GM19452 (cell line): Measurements from ENCODE around the gene PPIP5K1.
"Not testable (repeated sequence)": the region's sequence is repeated elsewhere in the genome, so short reads cannot be mapped to it uniquely, and the experiment has no call there.

Source experiments
- ATAC-seq: cut with Tn5 transposase; IDR thresholded peaks from one replicate; pipeline ENCODE4 v1.9.1; 2021; ENCODE audit not compliant: unreplicated experiment

Gene PPIP5K1

DNA sequence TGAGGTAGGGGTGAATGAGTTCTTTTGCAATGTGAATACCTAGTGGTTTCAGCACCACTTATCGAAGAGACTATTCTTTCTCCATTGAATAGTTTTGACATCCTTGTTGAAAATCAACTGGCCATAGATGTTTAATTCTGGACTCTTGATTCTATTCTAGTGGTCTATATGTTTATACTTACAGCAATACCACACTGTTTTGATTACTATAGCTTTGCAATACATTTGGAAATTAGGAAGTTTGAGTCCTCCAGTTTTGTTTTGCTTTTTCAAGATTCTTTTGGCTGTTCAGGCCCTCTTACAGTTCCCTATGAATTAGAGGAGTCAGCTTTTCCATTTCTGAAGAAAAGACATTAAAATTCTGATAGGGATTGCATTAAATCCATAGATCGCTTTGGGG is 42.5 kb downstream of the PPIP5K1 start:
- ATAC-seq = no peak

DNA sequence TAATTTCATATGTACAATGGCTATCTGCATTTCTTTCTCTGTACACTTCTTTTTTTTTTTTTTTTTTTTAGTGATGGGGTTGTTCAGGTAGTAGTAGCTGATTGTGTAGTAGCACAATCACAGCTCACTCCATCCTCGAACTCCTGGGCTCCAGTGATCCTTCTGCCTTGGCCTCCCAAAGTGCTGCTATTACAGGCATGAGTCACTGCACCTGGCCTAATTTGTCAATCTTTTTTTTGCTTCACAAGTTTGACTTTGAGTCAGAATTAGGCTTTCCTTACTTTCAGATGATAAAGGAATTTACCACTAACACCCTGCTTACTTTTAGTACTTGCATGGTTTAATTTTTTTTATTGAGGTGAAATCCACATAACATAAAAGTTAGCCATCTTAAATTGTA is 44.6 kb downstream of the PPIP5K1 start:
- ATAC-seq = no peak

DNA sequence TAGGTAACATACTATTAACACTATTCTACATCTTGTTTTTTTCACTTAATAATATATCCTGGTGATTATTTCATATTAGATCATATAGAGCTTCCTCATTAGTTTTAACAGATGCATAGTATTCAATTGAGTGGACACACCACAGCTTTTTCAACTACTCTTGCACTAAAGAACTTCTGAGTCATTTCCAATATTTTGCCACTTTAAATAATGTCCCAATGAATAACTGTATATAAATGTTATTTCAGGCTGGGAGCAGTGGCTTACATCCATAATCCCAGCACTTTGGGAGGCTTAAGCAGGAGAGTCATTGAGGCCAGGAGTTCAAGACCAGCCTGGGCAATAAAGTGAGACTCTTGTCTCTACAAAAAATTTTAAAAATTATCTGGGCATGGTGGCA is 45.7 kb downstream of the PPIP5K1 start:
- ATAC-seq = no peak

DNA sequence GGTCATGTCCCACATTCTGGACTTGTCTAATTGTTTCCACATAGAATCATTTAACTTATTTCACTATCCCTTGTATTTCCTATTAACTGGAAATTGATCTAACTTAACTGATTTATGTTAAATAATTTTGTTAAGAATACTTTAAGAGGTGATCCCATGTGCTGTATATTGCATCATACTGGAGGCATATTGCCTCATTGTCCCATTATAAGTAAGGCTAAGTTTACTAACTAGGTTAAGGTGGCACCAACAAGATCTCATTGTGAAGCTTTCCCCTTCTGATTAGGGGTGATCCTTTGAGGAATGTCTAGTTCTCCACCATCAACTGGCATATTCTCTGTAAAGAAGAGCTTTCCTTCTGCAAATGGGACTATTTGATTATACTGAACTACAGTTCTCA is 48.2 kb downstream of the PPIP5K1 start:
- no peak for ATAC-seq

DNA sequence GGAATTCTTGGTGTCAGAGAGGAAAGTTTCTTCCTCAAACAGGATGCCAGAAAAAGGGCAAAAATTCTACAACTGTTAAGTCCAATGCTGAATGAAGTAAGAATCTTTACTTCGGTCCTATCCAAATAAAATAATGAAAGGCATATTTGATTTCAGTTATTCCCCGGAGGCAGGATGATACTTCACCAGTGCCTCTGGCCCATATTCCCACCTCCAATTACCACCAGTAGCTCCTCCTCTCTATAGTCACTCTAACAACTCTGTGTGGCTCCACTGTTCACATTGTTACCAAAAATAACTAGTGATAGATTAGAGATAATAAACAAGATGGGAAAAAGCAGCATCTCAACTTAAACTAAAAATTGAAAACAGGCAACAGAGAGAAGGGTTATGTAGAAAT is 51.9 kb downstream of the PPIP5K1 start:
- ATAC-seq = no peak

DNA sequence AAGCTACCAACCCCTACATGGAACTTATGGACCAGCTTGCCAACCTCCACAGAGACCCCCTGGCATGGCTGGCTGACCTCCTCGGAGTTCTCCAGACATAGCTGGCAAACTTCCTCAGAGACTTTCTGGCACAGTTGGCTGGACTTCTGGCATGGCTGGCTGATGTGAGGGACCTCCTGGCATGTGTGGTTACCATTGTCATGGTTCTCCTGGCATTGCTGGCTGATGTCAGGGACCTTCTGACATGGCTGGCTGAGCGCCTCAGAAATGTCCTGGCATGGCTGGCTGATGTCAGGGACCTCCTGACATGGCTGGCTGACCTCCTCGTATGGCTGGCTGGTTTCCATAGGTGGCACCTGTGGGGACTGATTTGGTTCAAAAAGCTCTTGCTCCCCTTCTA is 55.1 kb downstream of the PPIP5K1 start:
- ATAC-seq = no peak

DNA sequence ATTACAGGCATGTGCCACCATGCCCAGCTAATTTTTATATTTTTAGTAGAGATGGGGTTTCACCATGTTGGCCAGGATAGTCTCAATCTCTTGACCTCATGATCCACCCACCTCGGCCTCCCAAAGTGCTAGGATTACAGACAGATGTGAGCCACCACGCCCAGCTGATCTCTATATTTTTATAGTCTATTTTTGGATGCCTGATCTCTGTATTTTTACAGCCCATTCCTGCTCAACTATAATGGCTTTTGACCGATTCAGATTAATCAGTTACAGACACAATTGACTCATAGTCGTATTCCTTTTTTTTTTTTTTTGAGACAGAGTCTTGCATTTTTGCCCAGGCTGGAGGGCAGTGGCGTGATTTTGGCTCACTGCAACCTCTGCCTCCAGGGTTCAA is 57.2 kb downstream of the PPIP5K1 start:
- not testable (repeated sequence) for ATAC-seq

DNA sequence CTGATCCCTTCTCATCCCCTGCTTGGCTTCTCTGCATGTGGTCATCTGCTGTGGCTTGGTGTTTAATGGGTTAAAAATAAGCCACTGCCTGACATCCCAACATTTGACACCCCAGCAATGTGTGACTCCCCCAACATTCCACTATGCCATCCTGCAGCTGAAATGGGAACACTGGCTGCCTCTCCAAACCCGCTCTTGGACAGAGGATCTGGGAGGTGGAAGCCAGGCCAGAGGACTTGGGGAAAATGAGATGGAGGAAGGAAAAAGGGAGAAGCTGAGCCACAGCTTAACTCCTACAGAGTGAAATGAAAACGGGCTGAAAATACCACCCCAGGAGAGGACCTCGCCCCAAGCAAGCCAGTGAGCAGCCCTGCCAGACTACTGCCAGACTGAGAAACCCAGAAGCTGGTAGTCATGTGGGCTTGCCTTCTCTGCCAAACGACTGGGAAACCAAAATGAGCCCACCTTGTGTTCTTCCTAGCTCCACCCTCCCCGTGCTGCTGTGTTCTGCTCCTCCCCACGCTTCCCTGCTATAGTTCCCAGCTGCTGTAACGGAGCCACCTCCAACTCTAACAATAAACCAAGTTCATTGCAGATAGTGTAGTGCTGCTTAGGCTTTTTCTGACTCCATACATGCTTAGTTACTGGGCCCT is 58.9 kb downstream of the PPIP5K1 start:
- ATAC-seq = no peak

DNA sequence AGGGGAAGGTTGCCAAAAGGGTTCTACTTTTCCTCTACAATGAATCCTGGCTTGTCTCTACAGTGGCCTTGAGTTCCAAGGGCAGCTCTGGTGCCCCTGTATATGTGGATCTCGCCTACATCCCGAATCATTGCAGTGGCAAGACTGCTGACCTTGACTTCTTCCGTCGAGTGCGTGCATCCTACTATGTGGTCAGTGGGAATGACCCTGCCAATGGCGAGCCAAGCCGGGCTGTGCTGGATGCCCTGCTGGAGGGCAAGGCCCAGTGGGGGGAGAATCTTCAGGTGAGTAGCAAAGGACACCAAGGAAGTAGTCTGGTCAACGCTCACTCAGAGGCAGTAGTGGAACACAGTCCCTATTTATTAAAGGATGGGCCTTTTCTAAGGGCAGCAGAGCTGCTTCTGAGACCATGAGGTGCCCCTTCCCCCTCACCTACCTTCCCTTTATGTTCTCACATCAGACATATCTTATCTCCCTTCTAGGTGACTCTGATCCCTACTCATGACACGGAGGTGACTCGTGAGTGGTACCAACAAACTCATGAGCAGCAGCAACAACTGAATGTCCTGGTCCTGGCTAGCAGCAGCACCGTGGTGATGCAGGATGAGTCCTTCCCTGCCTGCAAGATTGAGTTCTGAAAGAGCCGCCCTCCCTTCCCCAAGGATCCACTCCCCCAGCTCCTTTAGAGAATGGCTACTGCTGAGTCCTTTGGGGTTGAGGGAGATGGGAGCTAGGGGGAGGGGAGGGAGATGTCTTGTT is 60.2 kb downstream of the PPIP5K1 start:
- no peak for ATAC-seq

DNA sequence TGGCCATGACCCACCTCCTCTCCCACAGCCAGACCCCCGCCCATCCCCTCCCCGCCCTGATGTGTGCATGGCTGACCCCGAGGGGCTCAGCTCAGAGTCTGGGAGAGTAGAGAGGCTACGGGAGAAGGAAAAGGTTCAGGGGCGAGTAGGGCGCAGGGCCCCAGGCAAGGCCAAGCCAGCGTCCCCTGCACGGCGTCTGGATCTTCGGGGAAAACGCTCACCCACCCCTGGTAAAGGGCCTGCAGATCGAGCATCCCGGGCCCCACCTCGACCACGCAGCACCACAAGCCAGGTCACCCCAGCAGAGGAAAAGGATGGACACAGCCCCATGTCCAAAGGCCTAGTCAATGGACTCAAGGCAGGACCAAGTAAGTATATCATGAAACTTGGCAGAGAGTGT is 60.9 kb downstream of the PPIP5K1 start:
- ATAC-seq = no peak

DNA sequence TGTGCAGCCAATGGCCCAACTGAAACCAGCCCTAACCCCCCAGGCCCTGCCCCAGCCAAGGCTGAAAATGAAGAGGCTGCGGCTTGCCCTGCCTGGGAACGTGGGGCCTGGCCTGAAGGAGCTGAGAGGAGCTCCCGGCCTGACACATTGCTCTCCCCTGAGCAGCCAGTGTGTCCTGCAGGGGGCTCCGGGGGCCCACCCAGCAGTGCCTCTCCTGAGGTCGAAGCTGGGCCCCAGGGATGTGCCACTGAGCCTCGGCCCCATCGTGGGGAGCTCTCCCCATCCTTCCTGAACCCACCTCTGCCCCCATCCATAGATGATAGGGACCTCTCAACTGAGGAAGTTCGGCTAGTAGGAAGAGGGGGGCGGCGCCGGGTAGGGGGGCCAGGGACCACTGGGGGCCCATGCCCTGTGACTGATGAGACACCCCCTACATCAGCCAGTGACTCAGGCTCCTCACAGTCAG is 61.4 kb downstream of the PPIP5K1 start:
- no peak for ATAC-seq

DNA sequence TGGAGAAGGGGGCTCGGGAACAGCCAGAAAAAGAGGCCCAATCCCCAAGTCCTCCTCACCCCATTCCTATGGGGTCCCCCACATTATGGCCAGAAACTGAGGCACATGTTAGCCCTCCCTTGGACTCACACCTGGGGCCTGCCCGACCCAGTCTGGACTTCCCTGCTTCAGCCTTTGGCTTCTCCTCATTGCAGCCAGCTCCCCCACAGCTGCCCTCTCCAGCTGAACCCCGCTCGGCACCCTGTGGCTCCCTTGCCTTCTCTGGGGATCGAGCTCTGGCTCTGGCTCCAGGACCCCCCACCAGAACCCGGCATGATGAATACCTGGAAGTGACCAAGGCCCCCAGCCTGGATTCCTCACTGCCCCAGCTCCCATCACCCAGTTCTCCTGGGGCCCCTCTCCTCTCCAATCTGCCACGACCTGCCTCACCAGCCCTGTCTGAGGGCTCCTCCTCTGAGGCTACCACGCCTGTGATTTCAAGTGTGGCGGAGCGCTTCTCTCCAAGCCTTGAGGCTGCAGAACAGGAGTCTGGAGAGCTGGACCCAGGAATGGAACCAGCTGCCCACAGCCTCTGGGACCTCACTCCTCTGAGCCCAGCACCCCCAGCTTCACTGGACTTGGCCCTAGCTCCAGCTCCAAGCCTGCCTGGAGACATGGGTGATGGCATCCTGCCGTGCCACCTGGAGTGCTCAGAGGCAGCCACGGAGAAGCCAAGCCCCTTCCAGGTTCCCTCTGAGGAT is 62.0 kb downstream of the PPIP5K1 start:
- no peak for ATAC-seq

DNA sequence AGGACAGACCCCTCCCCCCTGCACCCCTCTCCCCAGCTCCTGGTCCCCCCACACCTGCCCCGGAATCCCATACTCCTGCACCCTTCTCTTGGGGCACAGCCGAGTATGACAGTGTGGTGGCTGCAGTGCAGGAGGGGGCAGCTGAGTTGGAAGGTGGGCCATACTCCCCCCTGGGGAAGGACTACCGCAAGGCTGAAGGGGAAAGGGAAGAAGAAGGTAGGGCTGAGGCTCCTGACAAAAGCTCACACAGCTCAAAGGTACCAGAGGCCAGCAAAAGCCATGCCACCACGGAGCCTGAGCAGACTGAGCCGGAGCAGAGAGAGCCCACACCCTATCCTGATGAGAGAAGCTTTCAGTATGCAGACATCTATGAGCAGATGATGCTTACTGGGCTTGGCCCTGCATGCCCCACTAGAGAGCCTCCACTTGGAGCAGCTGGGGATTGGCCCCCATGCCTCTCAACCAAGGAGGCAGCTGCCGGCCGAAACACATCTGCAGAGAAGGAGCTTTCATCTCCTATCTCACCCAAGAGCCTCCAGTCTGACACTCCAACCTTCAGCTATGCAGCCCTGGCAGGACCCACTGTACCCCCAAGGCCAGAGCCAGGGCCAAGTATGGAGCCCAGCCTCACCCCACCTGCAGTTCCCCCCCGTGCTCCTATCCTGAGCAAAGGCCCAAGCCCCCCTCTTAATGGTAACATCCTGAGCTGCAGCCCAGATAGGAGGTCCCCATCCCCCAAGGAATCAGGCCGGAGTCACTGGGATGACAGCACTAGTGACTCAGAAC is 62.8 kb downstream of the PPIP5K1 start:
- no peak for ATAC-seq

DNA sequence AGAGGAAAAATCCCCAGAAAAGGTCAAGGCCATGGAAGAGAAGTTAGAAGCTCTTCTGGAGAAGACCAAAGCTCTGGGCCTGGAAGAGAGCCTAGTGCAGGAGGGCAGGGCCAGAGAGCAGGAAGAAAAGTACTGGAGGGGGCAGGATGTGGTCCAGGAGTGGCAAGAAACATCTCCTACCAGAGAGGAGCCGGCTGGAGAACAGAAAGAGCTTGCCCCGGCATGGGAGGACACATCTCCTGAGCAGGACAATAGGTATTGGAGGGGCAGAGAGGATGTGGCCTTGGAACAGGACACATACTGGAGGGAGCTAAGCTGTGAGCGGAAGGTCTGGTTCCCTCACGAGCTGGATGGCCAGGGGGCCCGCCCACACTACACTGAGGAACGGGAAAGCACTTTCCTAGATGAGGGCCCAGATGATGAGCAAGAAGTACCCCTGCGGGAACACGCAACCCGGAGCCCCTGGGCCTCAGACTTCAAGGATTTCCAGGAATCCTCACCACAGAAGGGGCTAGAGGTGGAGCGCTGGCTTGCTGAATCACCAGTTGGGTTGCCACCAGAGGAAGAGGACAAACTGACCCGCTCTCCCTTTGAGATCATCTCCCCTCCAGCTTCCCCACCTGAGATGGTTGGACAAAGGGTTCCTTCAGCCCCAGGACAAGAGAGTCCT is 63.6 kb downstream of the PPIP5K1 start:
- ATAC-seq = no peak

DNA sequence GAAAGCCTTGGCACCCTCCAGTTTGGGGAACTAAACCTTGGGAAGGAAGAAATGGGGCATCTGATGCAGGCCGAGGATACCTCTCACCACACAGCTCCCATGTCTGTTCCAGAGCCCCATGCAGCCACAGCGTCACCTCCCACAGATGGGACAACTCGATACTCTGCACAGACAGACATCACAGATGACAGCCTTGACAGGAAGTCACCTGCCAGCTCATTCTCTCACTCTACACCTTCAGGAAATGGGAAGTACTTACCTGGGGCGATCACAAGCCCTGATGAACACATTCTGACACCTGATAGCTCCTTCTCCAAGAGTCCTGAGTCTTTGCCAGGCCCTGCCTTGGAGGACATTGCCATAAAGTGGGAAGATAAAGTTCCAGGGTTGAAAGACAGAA is 64.9 kb downstream of the PPIP5K1 start:
- ATAC-seq = no peak

DNA sequence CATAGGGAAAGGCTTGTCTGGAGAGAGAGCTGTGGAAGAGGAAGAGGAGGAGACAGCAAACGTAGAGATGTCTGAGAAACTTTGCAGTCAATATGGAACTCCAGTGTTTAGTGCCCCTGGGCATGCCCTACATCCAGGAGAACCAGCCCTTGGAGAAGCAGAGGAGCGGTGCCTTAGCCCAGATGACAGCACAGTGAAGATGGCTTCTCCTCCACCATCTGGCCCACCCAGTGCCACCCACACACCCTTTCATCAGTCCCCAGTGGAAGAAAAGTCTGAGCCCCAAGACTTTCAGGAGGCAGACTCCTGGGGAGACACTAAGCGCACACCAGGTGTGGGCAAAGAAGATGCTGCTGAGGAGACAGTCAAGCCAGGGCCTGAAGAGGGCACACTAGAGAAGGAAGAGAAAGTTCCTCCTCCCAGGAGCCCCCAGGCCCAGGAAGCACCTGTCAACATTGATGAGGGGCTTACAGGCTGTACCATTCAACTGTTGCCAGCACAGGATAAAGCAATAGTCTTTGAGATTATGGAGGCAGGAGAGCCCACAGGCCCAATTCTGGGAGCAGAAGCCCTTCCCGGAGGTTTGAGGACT is 65.7 kb downstream of the PPIP5K1 start:
- no peak for ATAC-seq

DNA sequence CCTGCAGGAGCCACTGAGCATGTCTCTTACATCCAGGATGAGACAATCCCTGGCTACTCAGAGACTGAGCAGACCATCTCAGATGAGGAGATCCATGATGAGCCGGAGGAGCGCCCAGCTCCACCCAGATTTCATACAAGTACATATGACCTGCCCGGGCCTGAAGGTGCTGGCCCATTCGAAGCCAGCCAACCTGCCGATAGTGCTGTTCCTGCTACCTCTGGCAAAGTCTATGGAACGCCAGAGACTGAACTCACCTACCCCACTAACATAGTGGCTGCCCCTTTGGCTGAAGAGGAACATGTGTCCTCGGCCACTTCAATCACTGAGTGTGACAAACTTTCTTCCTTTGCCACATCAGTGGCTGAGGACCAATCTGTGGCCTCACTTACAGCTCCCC is 66.4 kb downstream of the PPIP5K1 start:
- ATAC-seq = no peak

DNA sequence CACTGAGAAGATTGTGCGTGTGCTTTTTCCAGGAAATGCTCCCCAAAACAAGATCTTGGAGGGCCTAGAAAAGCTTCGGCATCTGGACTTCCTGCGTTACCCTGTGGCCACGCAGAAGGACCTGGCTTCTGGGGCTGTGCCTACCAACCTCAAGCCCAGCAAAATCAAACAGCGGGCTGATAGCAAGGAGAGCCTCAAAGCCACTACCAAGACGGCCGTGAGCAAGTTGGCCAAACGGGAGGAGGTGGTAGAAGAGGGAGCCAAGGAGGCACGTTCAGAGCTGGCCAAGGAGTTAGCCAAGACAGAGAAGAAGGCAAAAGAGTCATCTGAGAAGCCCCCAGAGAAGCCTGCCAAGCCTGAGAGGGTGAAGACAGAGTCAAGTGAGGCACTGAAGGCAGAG is 67.8 kb downstream of the PPIP5K1 start:
- ATAC-seq = no peak

DNA sequence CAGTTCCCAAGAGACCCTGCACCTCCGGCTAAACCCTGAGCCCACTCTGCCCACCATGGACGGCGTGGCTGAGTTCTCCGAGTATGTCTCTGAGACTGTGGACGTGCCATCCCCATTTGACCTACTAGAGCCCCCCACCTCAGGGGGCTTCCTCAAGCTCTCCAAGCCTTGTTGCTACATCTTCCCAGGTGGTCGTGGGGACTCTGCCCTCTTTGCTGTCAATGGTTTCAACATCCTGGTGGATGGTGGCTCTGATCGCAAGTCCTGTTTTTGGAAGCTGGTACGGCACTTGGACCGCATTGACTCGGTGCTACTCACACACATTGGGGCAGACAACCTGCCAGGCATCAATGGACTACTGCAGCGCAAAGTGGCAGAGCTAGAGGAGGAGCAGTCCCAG is 68.6 kb downstream of the PPIP5K1 start:
- no peak for ATAC-seq

DNA sequence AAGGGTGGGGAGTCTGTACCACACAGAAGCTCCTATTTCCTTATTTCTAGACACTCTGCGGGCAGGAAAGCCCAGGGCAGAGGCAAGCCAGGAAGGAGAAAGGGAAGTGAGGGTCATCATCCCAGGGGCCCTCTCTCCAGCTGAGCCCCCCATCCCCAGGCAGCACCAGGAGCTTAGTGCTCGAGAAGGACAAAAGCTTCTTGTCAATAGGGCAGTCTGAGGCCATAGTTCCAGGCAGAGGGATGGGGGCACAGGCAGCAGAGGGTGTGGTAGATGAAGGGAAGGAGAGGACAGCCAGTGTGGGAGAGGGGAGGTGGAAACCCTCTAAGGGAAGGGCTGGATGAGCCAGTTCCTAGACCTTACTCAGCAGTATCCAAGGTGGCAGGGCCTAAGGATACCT is 69.9 kb downstream of the PPIP5K1 start:
- no peak for ATAC-seq
